VCaP (cell line): Measurements from ENCODE around the gene ROBO2.

Experiments
- H3K27ac ChIP-seq: fragments of 450-650 bp; 2 replicates; pipeline ENCODE4 v1.5.1; 2017
- CTCF ChIP-seq: fragments of 450-650 bp; conservative IDR thresholded peaks from 2 replicates; pipeline ENCODE4 v1.5.1; 2017; ENCODE audit warnings: mild to moderate bottlenecking, moderate library complexity

ROBO2 gene

GRCh38 chr3:77160931-77161497 lies 121.1 kb downstream of the ROBO2 start:
- no peak overlapping the region for H3K27ac ChIP-seq
- no peak for TF ChIP-seq CTCF

- H3K27ac ChIP-seq, result no peak overlapping the region
- TF ChIP-seq CTCF, result no peak
These were observed 129.9 kb downstream of the ROBO2 start for GRCh38 chr3:77169823-77170222.

GRCh38 chr3:77171026-77171425 lies 131.1 kb downstream of the ROBO2 start:
- no peak for TF ChIP-seq CTCF
- H3K27ac ChIP-seq, result no peak overlapping the region

- TF ChIP-seq CTCF, result no peak
- no peak overlapping the region for H3K27ac ChIP-seq
These were observed 139.9 kb downstream of the ROBO2 start for GRCh38 chr3:77179762-77180161.

- H3K27ac ChIP-seq, result no peak overlapping the region
- TF ChIP-seq CTCF, result no peak
These were observed 142.4 kb downstream of the ROBO2 start for GRCh38 chr3:77182341-77182740.

GRCh38 chr3:77186319-77186718 lies 146.4 kb downstream of the ROBO2 start:
- no peak overlapping the region for H3K27ac ChIP-seq
- no peak for TF ChIP-seq CTCF

GRCh38 chr3:77186728-77187127 lies 146.8 kb downstream of the ROBO2 start:
- no peak overlapping the region for H3K27ac ChIP-seq
- TF ChIP-seq CTCF, result no peak
